Fibroblast of pulmonary artery (primary cell): ENCODE data around the gene EEF1AKMT3.

Experiments
- DNase-seq: peaks from one replicate; pipeline ENCODE4 v3.0.0-alpha.2; 2010; ENCODE audit warnings: low read depth
- H3K4me3 ChIP-seq: replicated peaks from 2 replicates; pipeline ENCODE4 v1.5.1; 2011; ENCODE audit warnings: low read depth, mild to moderate bottlenecking, control low read depth, low read length, moderate library complexity
- CTCF ChIP-seq: IDR thresholded peaks from 2 replicates; pipeline ENCODE4 v1.5.1; 2011; ENCODE audit warnings: mild to moderate bottlenecking, control low read depth, low read length, inconsistent platforms; ENCODE audit errors: missing control alignments

Gene EEF1AKMT3

DNA sequence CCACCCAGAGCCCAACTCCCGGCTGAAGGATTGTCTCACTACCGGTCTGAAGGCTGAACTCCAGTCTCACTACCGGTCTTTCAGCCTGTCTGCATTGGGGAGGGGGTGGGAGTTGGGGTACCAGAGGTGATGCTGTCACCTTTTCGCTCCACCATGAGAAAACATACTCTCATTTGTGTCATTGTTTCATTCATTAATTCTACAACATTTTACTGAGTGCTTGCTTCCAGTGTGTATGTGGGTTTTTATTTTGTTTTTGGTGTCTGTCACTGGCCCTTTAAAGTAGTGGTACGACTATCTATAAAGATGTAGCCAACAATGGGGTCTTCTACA, 19.8 kb upstream of the EEF1AKMT3 start:
- DNase-seq = no peak
- TF ChIP-seq CTCF = no peak
- H3K4me3 ChIP-seq = peak overlapping the region; percentile 20

GRCh38 chr12:57753756-57754337, 18.6 kb upstream of the EEF1AKMT3 start:
- H3K4me3 ChIP-seq = no peak overlapping the region
- DNase-seq = no peak
- TF ChIP-seq CTCF = no peak

GRCh38 chr12:57754411-57755193, 17.8 kb upstream of the EEF1AKMT3 start, which contains the start of gene MARCHF9:
Gene MARCHF9 (plus strand): TSS chr12:57755103. CDS start chr12:57755529, 426 bp downstream.
- peak within 1 kb of the TSS; percentile 48 for H3K4me3 ChIP-seq
- no peak for TF ChIP-seq CTCF
- DNase-seq = no peak

DNA sequence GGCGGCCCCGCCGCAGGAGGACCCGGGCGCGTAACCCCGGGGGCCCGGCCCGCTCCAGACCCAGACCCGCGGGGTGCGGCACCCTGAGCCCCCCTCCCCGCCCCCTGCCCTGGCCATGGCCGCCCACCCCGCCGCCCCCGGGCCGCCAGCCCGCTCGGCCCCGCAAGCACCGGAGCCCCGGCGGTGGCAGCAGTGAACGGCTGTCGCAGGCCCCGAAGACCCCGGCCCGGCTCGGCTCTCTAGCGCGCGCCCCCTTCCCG, 17.3 kb upstream of the EEF1AKMT3 start:
- peak overlapping the region; percentile 48 for H3K4me3 ChIP-seq
- no peak for TF ChIP-seq CTCF
- no peak for DNase-seq

GRCh38 chr12:57755454-57756372, 16.7 kb upstream of the EEF1AKMT3 start:
- no peak for DNase-seq
- H3K4me3 ChIP-seq = peak overlapping the region; percentile 48
- no peak for TF ChIP-seq CTCF

- H3K4me3 ChIP-seq = peak overlapping the region; percentile 48
- DNase-seq = peak; percentile 40
- TF ChIP-seq CTCF = peak; percentile 68
These were observed 15.7 kb upstream of the EEF1AKMT3 start for GRCh38 chr12:57756406-57757341.
